OCI-LY1 (cell line): ENCODE data around the gene ABLIM2.

Source experiments
- H2AFZ ChIP-seq: fragments of 200-600 bp; sonication (generic), shearing (Covaris generic); 2 replicates; pipeline ENCODE4 v1.6.0; 2014; ENCODE audit warnings: antibody characterized with exemption, mild to moderate bottlenecking, low read length
- H3F3A ChIP-seq: fragments of 200-600 bp; sonication (generic), shearing (Covaris generic); 2 replicates; pipeline ENCODE4 v1.6.0; 2014; ENCODE audit warnings: mild to moderate bottlenecking, antibody characterized with exemption, low read length, moderate library complexity; ENCODE audit not compliant: insufficient read depth
- H3K27ac ChIP-seq: fragments of 200-600 bp; sonication (generic); 2 replicates; pipeline ENCODE4 v1.5.1; 2014; ENCODE audit warnings: low read length, mixed run types, mild to moderate bottlenecking, low read depth; ENCODE audit not compliant: poor library complexity, severe bottlenecking
- H3K27me3 ChIP-seq: fragments of 200-600 bp; sonication (generic); 2 replicates; pipeline ENCODE4 v1.6.0; 2014; ENCODE audit warnings: antibody characterized with exemption, mild to moderate bottlenecking, low read length, moderate library complexity; ENCODE audit not compliant: insufficient read depth
- H3K36me3 ChIP-seq: fragments of 200-600 bp; sonication (generic); 2 replicates; pipeline ENCODE4 v1.6.1; 2014; ENCODE audit warnings: mild to moderate bottlenecking, antibody characterized with exemption, low read length, moderate library complexity, mixed read lengths; ENCODE audit not compliant: insufficient read depth
- H3K4me1 ChIP-seq: fragments of 200-600 bp; sonication (generic); 2 replicates; pipeline ENCODE4 v1.5.1; 2014; ENCODE audit warnings: mild to moderate bottlenecking, low read length, moderate library complexity; ENCODE audit not compliant: insufficient read depth, severe bottlenecking
- H3K4me2 ChIP-seq: fragments of 200-600 bp; sonication (generic), shearing (Covaris generic); 2 replicates; pipeline ENCODE4 v1.6.1; 2014; ENCODE audit warnings: low read length
- H3K4me3 ChIP-seq: fragments of 200-600 bp; sonication (generic); 2 replicates; pipeline ENCODE4 v1.5.1; 2014; ENCODE audit warnings: low read length, low read depth, mild to moderate bottlenecking, mixed read lengths; ENCODE audit not compliant: poor library complexity, severe bottlenecking
- H3K79me2 ChIP-seq: fragments of 200-600 bp; shearing (Covaris generic); 2 replicates; pipeline ENCODE4 v1.6.1; 2016; ENCODE audit warnings: mixed run types, low read length, mixed read lengths; ENCODE audit not compliant: insufficient read depth
- H3K9ac ChIP-seq: fragments of 200-600 bp; sonication (generic), shearing (Covaris generic); 2 replicates; pipeline ENCODE4 v1.6.1; 2014; ENCODE audit warnings: mild to moderate bottlenecking, low read length, mixed read lengths
- H3K9me2 ChIP-seq: fragments of 200-600 bp; sonication (generic), shearing (Covaris generic); 2 replicates; pipeline ENCODE4 v1.6.1; 2014; ENCODE audit warnings: low read depth, mild to moderate bottlenecking, low read length, mixed read lengths
- H3K9me3 ChIP-seq: fragments of 200-600 bp; shearing (Covaris generic); 2 replicates; pipeline ENCODE4 v1.6.1; 2014; ENCODE audit warnings: low read length, mixed read lengths
- H4K20me1 ChIP-seq: fragments of 200-600 bp; sonication (generic), shearing (Covaris generic); 2 replicates; pipeline ENCODE4 v1.6.0; 2016; ENCODE audit warnings: mild to moderate bottlenecking, low read length; ENCODE audit not compliant: insufficient read depth
- EZH2 ChIP-seq: fragments of 200-600 bp; sonication (generic), shearing (Covaris generic); IDR thresholded peaks from 2 replicates; pipeline ENCODE4 v1.8.0; 2017; ENCODE audit warnings: borderline replicate concordance, mixed run types, mild to moderate bottlenecking, antibody characterized with exemption, low read length, moderate library complexity, mixed read lengths
- TF ChIP-seq, protein P1 (sequence below): fragments of 200-600 bp; sonication (generic), shearing (Covaris generic); IDR thresholded peaks from 2 replicates; pipeline ENCODE4 v1.5.1; 2017; ENCODE audit warnings: mild to moderate bottlenecking, antibody characterized with exemption, low read length, moderate library complexity, mixed read lengths

ABLIM2 gene

DNA sequence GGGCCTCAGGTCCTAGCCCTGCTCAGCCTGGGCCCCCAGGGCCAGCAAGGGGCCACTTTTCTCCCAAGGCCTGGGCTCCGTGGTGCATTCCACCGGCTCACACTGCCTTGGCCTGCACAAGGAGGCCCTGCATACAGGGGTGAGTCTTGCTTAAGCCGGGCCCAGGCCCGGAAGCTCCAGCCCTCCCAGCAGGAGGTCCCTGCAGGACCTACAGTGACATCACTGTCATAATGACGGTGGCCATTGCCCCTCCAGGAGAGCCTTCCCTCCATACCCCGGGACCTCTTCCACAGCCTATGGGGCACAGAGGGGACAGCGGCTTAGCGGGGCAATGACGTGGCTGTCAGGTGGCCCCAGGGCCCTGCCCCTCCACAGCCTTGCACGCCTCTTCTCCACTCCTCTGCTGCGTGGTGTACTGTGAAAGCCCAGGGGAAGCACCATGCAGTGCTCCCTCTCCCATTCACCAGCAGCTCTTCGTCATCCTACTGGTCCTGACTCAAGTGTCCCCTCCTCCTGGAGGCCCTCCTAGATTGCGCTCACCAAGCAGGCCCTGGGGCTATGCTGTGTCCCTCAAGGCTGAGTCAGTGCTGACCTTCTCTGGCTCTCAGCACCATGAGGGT, 186.6 kb downstream of the ABLIM2 start:
- H3K79me2 ChIP-seq, result no peaks in the 10 kb centered on the region
- no peaks in the 10 kb centered on the region for H3K9me3 ChIP-seq
- H3K4me2 ChIP-seq, result no peak overlapping the region
- H3K36me3 ChIP-seq, result no peaks in the 10 kb centered on the region
- no peaks in the 10 kb centered on the region for H3F3A ChIP-seq
- no peak overlapping the region for H3K9ac ChIP-seq
- no peaks in the 10 kb centered on the region for H4K20me1 ChIP-seq
- H3K4me1 ChIP-seq, result no peaks in the 10 kb centered on the region
- H3K27me3 ChIP-seq, result no peaks in the 10 kb centered on the region
- no peak overlapping the region for H2AFZ ChIP-seq
- H3K4me3 ChIP-seq, result no peak overlapping the region
- no peak overlapping the region for H3K27ac ChIP-seq
- H3K9me2 ChIP-seq, result no peaks in the 10 kb centered on the region
- TF ChIP-seq, protein P1, sequence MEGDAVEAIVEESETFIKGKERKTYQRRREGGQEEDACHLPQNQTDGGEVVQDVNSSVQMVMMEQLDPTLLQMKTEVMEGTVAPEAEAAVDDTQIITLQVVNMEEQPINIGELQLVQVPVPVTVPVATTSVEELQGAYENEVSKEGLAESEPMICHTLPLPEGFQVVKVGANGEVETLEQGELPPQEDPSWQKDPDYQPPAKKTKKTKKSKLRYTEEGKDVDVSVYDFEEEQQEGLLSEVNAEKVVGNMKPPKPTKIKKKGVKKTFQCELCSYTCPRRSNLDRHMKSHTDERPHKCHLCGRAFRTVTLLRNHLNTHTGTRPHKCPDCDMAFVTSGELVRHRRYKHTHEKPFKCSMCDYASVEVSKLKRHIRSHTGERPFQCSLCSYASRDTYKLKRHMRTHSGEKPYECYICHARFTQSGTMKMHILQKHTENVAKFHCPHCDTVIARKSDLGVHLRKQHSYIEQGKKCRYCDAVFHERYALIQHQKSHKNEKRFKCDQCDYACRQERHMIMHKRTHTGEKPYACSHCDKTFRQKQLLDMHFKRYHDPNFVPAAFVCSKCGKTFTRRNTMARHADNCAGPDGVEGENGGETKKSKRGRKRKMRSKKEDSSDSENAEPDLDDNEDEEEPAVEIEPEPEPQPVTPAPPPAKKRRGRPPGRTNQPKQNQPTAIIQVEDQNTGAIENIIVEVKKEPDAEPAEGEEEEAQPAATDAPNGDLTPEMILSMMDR, result no peak
- TF ChIP-seq EZH2, result no peak

DNA sequence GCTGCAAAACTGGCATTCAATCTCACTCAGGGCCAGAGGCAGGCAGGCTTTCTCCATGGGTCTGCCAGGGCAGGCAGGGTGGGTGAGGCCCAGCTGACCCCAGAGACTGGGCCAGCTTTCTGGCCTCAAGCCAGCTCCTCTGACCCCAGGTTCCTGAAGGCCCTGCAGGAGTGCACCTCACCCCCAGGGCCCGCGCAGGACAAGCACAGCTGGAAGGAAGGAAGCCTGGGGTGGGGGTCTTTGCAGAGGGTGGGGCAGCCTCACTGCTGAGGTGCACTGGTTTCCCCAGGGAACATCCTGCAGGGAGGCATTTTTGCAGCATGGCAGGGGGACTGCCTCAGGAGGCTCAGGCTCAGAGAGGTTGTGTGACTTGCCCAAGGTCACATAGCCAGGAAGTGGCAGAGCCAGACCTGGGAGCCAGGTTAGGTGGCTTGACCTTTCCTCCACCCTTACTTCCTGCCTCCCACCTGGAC, 187.4 kb downstream of the ABLIM2 start:
- Histone ChIP-seq H3F3A (no peaks in the 10 kb centered on the region), H3K9ac (no peak overlapping the region), H3K4me3 (no peak overlapping the region), H4K20me1 (no peaks in the 10 kb centered on the region), H3K36me3 (no peaks in the 10 kb centered on the region), H3K27ac (no peak overlapping the region), H3K9me2 (no peaks in the 10 kb centered on the region), H3K79me2 (no peaks in the 10 kb centered on the region), H3K27me3 (no peaks in the 10 kb centered on the region), H3K4me1 (no peaks in the 10 kb centered on the region), H2AFZ (no peak overlapping the region), H3K4me2 (no peak overlapping the region), H3K9me3 (no peaks in the 10 kb centered on the region)
- TF ChIP-seq, protein P1, result no peak

DNA sequence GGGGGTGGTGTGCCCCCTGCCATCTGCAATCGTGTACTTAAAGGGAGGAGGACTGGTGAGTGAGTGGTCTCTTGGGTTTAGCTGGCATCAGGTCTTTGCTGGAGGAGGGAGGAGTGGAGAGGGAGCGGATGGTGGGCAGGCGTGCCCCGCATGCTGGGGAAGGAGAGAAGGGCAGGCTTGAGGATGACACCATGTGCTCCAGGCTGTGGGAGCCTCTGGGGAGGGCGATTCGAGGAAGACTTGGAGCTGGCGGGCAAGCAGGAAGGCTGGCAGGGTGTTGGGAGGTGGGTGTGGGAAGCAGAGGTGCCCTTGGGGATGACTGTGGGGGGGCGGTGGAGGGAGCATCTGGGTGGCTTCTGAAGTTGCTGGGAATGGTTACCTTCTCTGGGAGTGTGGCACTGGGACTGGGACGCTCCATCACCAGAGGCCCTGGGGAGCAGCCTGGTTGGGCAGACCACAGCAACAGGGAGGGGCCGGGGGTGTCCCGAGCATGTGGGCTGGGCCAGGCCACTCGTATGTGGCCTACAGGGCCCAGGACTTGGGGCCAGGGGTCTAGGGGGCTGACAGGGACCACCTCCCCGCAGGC, 188.2 kb downstream of the ABLIM2 start:
- TF ChIP-seq EZH2, result no peak
- TF ChIP-seq, protein P1, result no peak
- Histone ChIP-seq H2AFZ (no peak overlapping the region), H3K4me1 (no peaks in the 10 kb centered on the region), H3K9ac (no peak overlapping the region), H3K79me2 (no peaks in the 10 kb centered on the region), H3K27ac (no peak overlapping the region), H3K9me3 (no peaks in the 10 kb centered on the region), H3K4me2 (no peak overlapping the region), H4K20me1 (no peaks in the 10 kb centered on the region), H3F3A (no peaks in the 10 kb centered on the region), H3K36me3 (no peaks in the 10 kb centered on the region), H3K9me2 (no peaks in the 10 kb centered on the region), H3K4me3 (no peak overlapping the region), H3K27me3 (no peaks in the 10 kb centered on the region)
